Measurements from ENCODE around the gene ZNF532.

GRCh38 chr18:58819051-58819450 lies 45.6 kb upstream of the ZNF532 start:
- TF ChIP-seq CREB5 (CRISPR knock-in tag; IDR thresholded peaks at IDR 0.05; ENCODE audit: low read depth) (no peak), RARB (CRISPR knock-in tag; IDR thresholded peaks at IDR 0.05) (no peak), POU6F1 (CRISPR knock-in tag; IDR thresholded peaks at IDR 0.05; ENCODE audit: borderline replicate concordance, low read depth) (no peak), CSDC2 (CRISPR knock-in tag; IDR thresholded peaks at IDR 0.05) (no peak), BACH2 (CRISPR knock-in tag; IDR thresholded peaks at IDR 0.05; ENCODE audit: borderline replicate concordance) (no peak), ZNF70 (CRISPR knock-in tag; IDR thresholded peaks at IDR 0.05) (no peak), TCF4 (CRISPR knock-in tag; IDR thresholded peaks at IDR 0.05; ENCODE audit: borderline replicate concordance) (no peak), ESRRG (CRISPR knock-in tag; IDR thresholded peaks at IDR 0.05) (no peak), PATZ1 (CRISPR knock-in tag; IDR thresholded peaks at IDR 0.05; ENCODE audit: borderline replicate concordance) (no peak), ISL1 (CRISPR knock-in tag; IDR thresholded peaks at IDR 0.05) (no peak), ARNTL (CRISPR knock-in tag; IDR thresholded peaks at IDR 0.05; ENCODE audit: borderline replicate concordance, low read depth) (no peak), ZNF8 (CRISPR knock-in tag; IDR thresholded peaks at IDR 0.05) (no peak)

All from SK-N-SH treated with all-trans-retinoic acid at 6 μM for 48 hours (cell line).